ENCODE data around the gene RHOC.

- TF ChIP-seq POLR2AphosphoS5 (IDR thresholded peaks at IDR 0.05; ENCODE audit: low read depth, low read length) (no peak), CTCF (IDR thresholded peaks at IDR 0.05) (no peak)
Observed at GRCh38 chr1:112675728-112676381, 31.1 kb downstream of the RHOC start.

Data from Panc1 (cell line).